ENCODE data around the gene MEGF10.
"Not testable (repeated sequence)": the region's sequence is repeated elsewhere in the genome, so short reads cannot be mapped to it uniquely, and the experiment has no call there.

MEGF10 gene

DNA sequence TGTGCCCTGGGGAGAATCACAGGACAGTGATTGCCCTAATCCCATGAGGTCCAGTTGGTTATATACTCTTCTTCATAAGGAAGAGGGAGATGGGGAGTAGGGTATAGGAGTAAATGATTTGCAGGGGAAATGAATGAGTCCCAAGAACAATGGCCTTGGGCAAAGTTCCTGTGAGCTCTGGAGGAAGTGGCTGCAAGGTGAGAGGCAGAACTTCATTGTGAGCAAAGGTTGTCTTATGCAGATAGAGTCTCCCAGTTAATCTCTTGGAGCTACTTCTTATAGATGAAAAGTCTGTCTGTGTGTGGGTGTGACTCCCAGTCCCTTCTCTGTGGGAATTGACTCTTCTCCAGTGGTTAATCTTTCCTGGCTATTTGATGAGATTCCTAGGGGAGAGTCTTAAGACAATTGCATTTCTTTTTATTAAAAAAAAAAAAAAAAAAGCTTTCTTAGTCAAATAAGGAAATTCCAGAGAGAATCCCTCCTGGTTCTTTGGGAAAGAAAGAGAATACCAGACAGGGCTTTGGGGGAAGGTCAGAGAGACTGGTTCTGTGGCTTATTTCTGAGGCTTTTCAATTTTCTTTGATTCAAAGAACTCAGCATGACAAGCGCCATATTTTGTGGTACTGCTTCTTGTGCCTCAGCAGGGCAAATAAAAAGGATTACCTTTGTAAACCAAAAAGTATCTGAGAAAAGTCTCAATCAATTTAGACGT is 33.6 kb upstream of the MEGF10 start:
- TF ChIP-seq CTCF (IDR thresholded peaks at IDR 0.05; ENCODE audit: borderline replicate concordance, extremely low read depth, low read length, poor library complexity, severe bottlenecking) (no peak), EZH2 (IDR thresholded peaks at IDR 0.05; ENCODE audit: borderline replicate concordance, low read depth, low read length, severe bottlenecking) (no peak)
- Histone ChIP-seq H3K4me3 (ENCODE audit: low read depth in 1 of 2, low read length in 2 of 2) (no peak overlapping the region), H3K27ac (ENCODE audit: low read length) (no peak overlapping the region), H3K27me3 (ENCODE audit: insufficient read depth, low read length, poor library complexity) (no peaks in the 10 kb centered on the region), H3K4me2 (ENCODE audit: insufficient read depth, low read length) (no peak overlapping the region), H3K4me1 (ENCODE audit: insufficient read depth, low read length) (no peaks in the 10 kb centered on the region), H3K79me2 (ENCODE audit: insufficient read depth, low read length) (no peaks in the 10 kb centered on the region), H2AFZ (ENCODE audit: low read depth, low read length) (no peak overlapping the region), H3K36me3 (ENCODE audit: insufficient read depth, low read length) (no peaks in the 10 kb centered on the region), H3K9me3 (ENCODE audit: insufficient read depth, low read length, severe bottlenecking) (peaks cover 4% of the 10 kb centered on the region), H4K20me1 (ENCODE audit: insufficient read depth, low read length) (no peaks in the 10 kb centered on the region), H3K9ac (ENCODE audit: low read depth, low read length) (no peak overlapping the region)
- no peak for DNase-seq
- ATAC-seq (ENCODE audit: insufficient read depth, low read depth): no peak

DNA sequence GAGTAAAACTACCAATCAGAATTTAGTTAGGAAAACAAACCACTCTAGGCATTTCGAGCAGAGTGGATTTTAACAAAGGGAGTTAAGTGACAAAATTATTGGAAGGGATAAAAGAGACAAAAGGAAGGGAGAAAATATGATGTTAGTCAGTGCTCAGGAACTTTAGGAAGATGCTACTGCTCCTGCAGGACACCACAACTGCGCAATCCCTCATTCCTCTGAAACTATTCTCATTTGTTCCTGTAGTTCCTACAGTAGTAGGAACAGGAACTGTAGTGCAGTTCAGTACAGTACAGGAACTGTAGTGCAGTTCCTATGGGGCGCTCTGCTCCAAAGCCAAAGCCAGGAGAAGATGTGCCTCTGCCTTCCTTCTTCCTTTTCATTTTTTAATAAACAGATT is 29.9 kb upstream of the MEGF10 start:
- Histone ChIP-seq H3K9ac (ENCODE audit: low read depth, low read length) (no peak overlapping the region), H3K27me3 (ENCODE audit: insufficient read depth, low read length, poor library complexity) (no peaks in the 10 kb centered on the region), H3K27ac (ENCODE audit: low read length) (no peak overlapping the region), H3K9me3 (ENCODE audit: insufficient read depth, low read length, severe bottlenecking) (no peaks in the 10 kb centered on the region), H3K4me3 (ENCODE audit: low read depth in 1 of 2, low read length in 2 of 2) (no peak overlapping the region), H3K4me1 (ENCODE audit: insufficient read depth, low read length) (no peaks in the 10 kb centered on the region), H2AFZ (ENCODE audit: low read depth, low read length) (no peak overlapping the region), H4K20me1 (ENCODE audit: insufficient read depth, low read length) (no peaks in the 10 kb centered on the region), H3K79me2 (ENCODE audit: insufficient read depth, low read length) (no peaks in the 10 kb centered on the region), H3K4me2 (ENCODE audit: insufficient read depth, low read length) (no peak overlapping the region), H3K36me3 (ENCODE audit: insufficient read depth, low read length) (no peaks in the 10 kb centered on the region)
- DNase-seq (no peak), ATAC-seq (ENCODE audit: insufficient read depth, low read depth) (no peak)
- TF ChIP-seq CTCF (IDR thresholded peaks at IDR 0.05; ENCODE audit: borderline replicate concordance, extremely low read depth, low read length, poor library complexity, severe bottlenecking): no peak
- TF ChIP-seq EZH2 (IDR thresholded peaks at IDR 0.05; ENCODE audit: borderline replicate concordance, low read depth, low read length, severe bottlenecking): no peak

- not testable (repeated sequence) for DNase-seq; H3K27me3 ChIP-seq (ENCODE audit: insufficient read depth, low read length, poor library complexity); H3K4me3 ChIP-seq (ENCODE audit: low read depth in 1 of 2, low read length in 2 of 2); H3K36me3 ChIP-seq (ENCODE audit: insufficient read depth, low read length); H3K4me1 ChIP-seq (ENCODE audit: insufficient read depth, low read length); H2AFZ ChIP-seq (ENCODE audit: low read depth, low read length); H3K9ac ChIP-seq (ENCODE audit: low read depth, low read length); H3K9me3 ChIP-seq (ENCODE audit: insufficient read depth, low read length, severe bottlenecking); H3K79me2 ChIP-seq (ENCODE audit: insufficient read depth, low read length); H3K27ac ChIP-seq (ENCODE audit: low read length); ATAC-seq (ENCODE audit: insufficient read depth, low read depth); H3K4me2 ChIP-seq (ENCODE audit: insufficient read depth, low read length); H4K20me1 ChIP-seq (ENCODE audit: insufficient read depth, low read length)
Measured at GRCh38 chr5:127265473-127265872, 25.1 kb upstream of the MEGF10 start.

DNA sequence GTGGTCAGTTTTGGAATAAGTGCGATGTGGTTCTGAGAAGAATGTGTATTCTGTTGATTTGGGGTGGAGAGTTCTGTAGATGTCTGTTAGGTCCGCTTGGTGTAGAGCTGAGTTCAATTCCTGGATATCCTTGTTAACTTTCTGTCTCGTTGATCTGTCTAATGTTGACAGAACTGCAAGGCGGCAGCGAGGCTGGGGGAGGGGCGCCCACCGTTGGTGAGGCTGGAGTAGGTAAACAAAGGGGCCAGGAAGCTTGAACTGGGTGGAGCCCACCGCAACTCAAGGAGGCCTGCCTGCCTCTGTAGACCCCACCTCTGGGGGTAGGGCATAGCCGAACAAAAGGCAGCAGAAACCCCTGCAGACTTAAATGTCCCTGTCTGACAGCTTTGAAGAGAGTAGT is 22.3 kb upstream of the MEGF10 start:
- not testable (repeated sequence) for H3K4me3 ChIP-seq (ENCODE audit: low read depth in 1 of 2, low read length in 2 of 2); H3K4me1 ChIP-seq (ENCODE audit: insufficient read depth, low read length); H3K9me3 ChIP-seq (ENCODE audit: insufficient read depth, low read length, severe bottlenecking); H4K20me1 ChIP-seq (ENCODE audit: insufficient read depth, low read length); H3K79me2 ChIP-seq (ENCODE audit: insufficient read depth, low read length); H3K36me3 ChIP-seq (ENCODE audit: insufficient read depth, low read length); H3K27me3 ChIP-seq (ENCODE audit: insufficient read depth, low read length, poor library complexity); DNase-seq; H3K9ac ChIP-seq (ENCODE audit: low read depth, low read length); H3K4me2 ChIP-seq (ENCODE audit: insufficient read depth, low read length); H2AFZ ChIP-seq (ENCODE audit: low read depth, low read length); ATAC-seq (ENCODE audit: insufficient read depth, low read depth); H3K27ac ChIP-seq (ENCODE audit: low read length)

GRCh38 chr5:127270713-127271112 is 19.9 kb upstream of the MEGF10 start:
- not testable (repeated sequence) for ATAC-seq (ENCODE audit: insufficient read depth, low read depth); H3K9ac ChIP-seq (ENCODE audit: low read depth, low read length); DNase-seq; H3K4me1 ChIP-seq (ENCODE audit: insufficient read depth, low read length); H3K27me3 ChIP-seq (ENCODE audit: insufficient read depth, low read length, poor library complexity); H3K27ac ChIP-seq (ENCODE audit: low read length); H3K36me3 ChIP-seq (ENCODE audit: insufficient read depth, low read length); H3K4me3 ChIP-seq (ENCODE audit: low read depth in 1 of 2, low read length in 2 of 2); H3K79me2 ChIP-seq (ENCODE audit: insufficient read depth, low read length); H4K20me1 ChIP-seq (ENCODE audit: insufficient read depth, low read length); H2AFZ ChIP-seq (ENCODE audit: low read depth, low read length); H3K9me3 ChIP-seq (ENCODE audit: insufficient read depth, low read length, severe bottlenecking); H3K4me2 ChIP-seq (ENCODE audit: insufficient read depth, low read length)
